Panc1 (cell line): Measurements from ENCODE around the gene DNER. TPM values are rescaled to one million over a fixed set of nuclear protein-coding genes. Genes with fewer than 3 reads are reported as not detected.
A peak's percentile ranks its signal among the peaks of the same experiment; 100 is the strongest.

Source experiments
- ATAC-seq: fragments of 200-7000 bp; cut with Tn5 transposase; 2 replicates; pipeline ENCODE4 v1.9.1; 2020; ENCODE audit warnings: mild to moderate bottlenecking, moderate library complexity
- BruUV-seq: library from RNA; stranded (reverse); fragments of 400-500 nt; replicated peaks from 2 replicates; lab custom pipeline; 2021; lab: Mats Ljungman, UMichigan
- CTCF ChIA-PET: fragments of 300-600 bp; sonication (Branson Sonifier 250); formaldehyde crosslinking; loops from one replicate; lab custom pipeline; 2022; ENCODE audit warnings: antibody characterized with exemption; lab: Charles Lee
- POLR2A ChIA-PET: fragments of 300-600 bp; sonication (Branson Sonifier 250); formaldehyde crosslinking; loops from one replicate; lab custom pipeline; 2022; ENCODE audit warnings: antibody characterized with exemption; lab: Charles Lee
- DNase-seq: peaks from one replicate; pipeline ENCODE4 v3.0.0-alpha.2; 2010; ENCODE audit warnings: low read depth, low spot score
- H3K27ac ChIP-seq: 2 replicates; pipeline ENCODE4 v1.5.1; 2011; ENCODE audit warnings: mild to moderate bottlenecking, low read length, inconsistent platforms
- H3K27me3 ChIP-seq: fragments of 200-500 bp; sonication (Bioruptor generic); 2 replicates; pipeline ENCODE4 v1.6.0; 2014; ENCODE audit warnings: low read length, inconsistent platforms; ENCODE audit not compliant: control insufficient read depth, insufficient read depth
- H3K36me3 ChIP-seq: fragments of 200-500 bp; sonication (Bioruptor generic); 2 replicates; pipeline ENCODE4 v1.5.1; 2014; ENCODE audit warnings: inconsistent platforms, mild to moderate bottlenecking, low read length, moderate library complexity; ENCODE audit not compliant: control insufficient read depth, insufficient read depth
- H3K4me1 ChIP-seq: 2 replicates; pipeline ENCODE4 v1.5.1; 2011; ENCODE audit warnings: inconsistent platforms, mild to moderate bottlenecking, low read length, moderate library complexity; ENCODE audit not compliant: control insufficient read depth, insufficient read depth
- H3K4me3 ChIP-seq, 2 experiments: 2 replicates each; pipeline ENCODE4 v1.5.1; 2011 to 2012; ENCODE audit warnings: low read depth in 2 of 2, low read length in 2 of 2, mild to moderate bottlenecking in 2 of 2, inconsistent platforms in 1 of 2, moderate library complexity in 1 of 2
- H3K9me3 ChIP-seq: fragments of 200-500 bp; sonication (Bioruptor generic); 2 replicates; pipeline ENCODE4 v1.5.1; 2014; ENCODE audit warnings: low read depth, mild to moderate bottlenecking, inconsistent platforms, low read length, moderate library complexity; ENCODE audit not compliant: control insufficient read depth, insufficient read depth
- POLR2AphosphoS5 ChIP-seq: IDR thresholded peaks from 2 replicates; pipeline ENCODE4 v1.6.1; 2012; ENCODE audit warnings: mild to moderate bottlenecking, low read depth, low read length, moderate library complexity
- SIN3A ChIP-seq: IDR thresholded peaks from 2 replicates; pipeline ENCODE4 v1.6.1; 2012; ENCODE audit warnings: low read depth, mild to moderate bottlenecking, low read length, moderate library complexity, borderline replicate concordance; ENCODE audit not compliant: insufficient read depth
- TCF7L2 ChIP-seq: IDR thresholded peaks from 2 replicates; pipeline ENCODE4 v1.6.1; 2011; ENCODE audit warnings: mild to moderate bottlenecking, low read depth, low read length, inconsistent platforms
- in situ Hi-C: cut with HindIII; loops from 2 replicates; pipeline ENCODE4 v1.10.0; 2016; ENCODE audit warnings: low sequenced_read_pairs, low pct_unique_long_range_greater_than_20kb
- intact Hi-C: fragments of 100-400 bp; cut with micrococcal nuclease; formaldehyde crosslinking; loops from one replicate; pipeline ENCODE4 v1.10.0; 2022; ENCODE audit not compliant: unreplicated experiment
- total RNA-seq: library from RNA; stranded (reverse); gene quantifications from one replicate; pipeline ENCODE4 v1.2.1, GENCODE V29; 2021; ENCODE audit not compliant: unreplicated experiment
- TF ChIP-seq, protein P1 (sequence below): fragments of 450-650 bp; IDR thresholded peaks from 2 replicates; pipeline ENCODE4 v1.5.1; 2017; ENCODE audit warnings: mild to moderate bottlenecking
- TF ChIP-seq, protein P2 (sequence below), 2 experiments: IDR thresholded peaks; 2 replicates each; pipeline ENCODE4 v1.6.1; 2011 to 2012; ENCODE audit warnings: low read depth in 2 of 2, control low read depth in 1 of 2, low read length in 1 of 2, mild to moderate bottlenecking in 1 of 2, moderate library complexity in 1 of 2; ENCODE audit not compliant: insufficient read depth in 1 of 2

The DNER gene
- total RNA-seq, 1 experiment from 2014 or later, result 0.31 TPM

DNA sequence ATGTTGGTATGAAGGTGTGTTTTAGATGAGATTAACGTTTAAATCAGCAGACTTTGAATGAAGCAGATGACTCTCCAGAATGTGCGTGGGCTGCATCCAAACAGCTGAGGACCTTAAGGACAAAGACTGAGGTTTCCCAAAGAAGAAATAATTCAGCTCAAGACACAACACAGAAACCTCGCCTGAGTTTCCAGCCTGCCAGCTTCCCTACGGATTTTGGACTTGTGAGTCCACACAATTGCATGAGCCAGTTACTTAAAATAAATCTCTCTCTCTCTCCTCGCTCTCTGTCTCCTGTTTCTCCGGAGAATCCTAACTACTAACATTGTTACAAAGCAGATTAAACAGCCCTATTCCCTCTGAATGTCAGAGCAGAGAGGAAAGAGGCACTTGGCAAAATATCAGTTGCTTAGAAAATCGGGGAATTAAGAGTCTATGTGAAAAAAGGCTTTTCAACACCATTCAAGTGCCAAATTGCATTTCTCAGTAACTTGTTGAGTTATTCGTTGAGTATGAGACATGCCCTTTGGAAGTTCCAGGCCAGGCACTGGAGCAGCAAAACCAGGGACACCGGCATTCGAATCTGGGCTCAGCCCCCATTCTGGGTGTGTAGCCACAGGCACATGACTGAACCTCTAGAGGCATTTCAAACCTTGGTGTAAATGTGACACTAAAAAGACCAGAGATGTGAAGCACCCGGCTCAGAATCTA lies 268.7 kb downstream of the DNER start:
- DNase-seq (no peak), ATAC-seq (peak; percentile 62)
- Histone ChIP-seq H3K4me1 (peaks cover 15% of the 10 kb centered on the region), H3K36me3 (no peaks in the 10 kb centered on the region), H3K27ac (peak overlapping the region; percentile 78), H3K9me3 (no peaks in the 10 kb centered on the region), H3K27me3 (no peaks in the 10 kb centered on the region), H3K4me3 (peak overlapping the region in 1 of 2 experiments; percentile 28; a peak in 2 of 4 replicates)
- intact Hi-C loops (loop anchor here (5.0 kb wide), 1 partner anchor 137 kb away; no protein-coding TSS in a partner anchor), in situ Hi-C loops (no loop called here)
- ChIA-PET CTCF (interaction anchor here (0.7 kb wide), 1 partner anchor 15 kb away, joined by 3 read pairs; no protein-coding TSS in a partner anchor), POLR2A (no interaction called here)
- BruUV-seq, result no TSS peak
- TF ChIP-seq SIN3A (no peak), POLR2AphosphoS5 (no peak), TCF7L2 (no peak)
- TF ChIP-seq, protein P1, sequence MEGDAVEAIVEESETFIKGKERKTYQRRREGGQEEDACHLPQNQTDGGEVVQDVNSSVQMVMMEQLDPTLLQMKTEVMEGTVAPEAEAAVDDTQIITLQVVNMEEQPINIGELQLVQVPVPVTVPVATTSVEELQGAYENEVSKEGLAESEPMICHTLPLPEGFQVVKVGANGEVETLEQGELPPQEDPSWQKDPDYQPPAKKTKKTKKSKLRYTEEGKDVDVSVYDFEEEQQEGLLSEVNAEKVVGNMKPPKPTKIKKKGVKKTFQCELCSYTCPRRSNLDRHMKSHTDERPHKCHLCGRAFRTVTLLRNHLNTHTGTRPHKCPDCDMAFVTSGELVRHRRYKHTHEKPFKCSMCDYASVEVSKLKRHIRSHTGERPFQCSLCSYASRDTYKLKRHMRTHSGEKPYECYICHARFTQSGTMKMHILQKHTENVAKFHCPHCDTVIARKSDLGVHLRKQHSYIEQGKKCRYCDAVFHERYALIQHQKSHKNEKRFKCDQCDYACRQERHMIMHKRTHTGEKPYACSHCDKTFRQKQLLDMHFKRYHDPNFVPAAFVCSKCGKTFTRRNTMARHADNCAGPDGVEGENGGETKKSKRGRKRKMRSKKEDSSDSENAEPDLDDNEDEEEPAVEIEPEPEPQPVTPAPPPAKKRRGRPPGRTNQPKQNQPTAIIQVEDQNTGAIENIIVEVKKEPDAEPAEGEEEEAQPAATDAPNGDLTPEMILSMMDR, result no peak
- TF ChIP-seq, protein P2, sequence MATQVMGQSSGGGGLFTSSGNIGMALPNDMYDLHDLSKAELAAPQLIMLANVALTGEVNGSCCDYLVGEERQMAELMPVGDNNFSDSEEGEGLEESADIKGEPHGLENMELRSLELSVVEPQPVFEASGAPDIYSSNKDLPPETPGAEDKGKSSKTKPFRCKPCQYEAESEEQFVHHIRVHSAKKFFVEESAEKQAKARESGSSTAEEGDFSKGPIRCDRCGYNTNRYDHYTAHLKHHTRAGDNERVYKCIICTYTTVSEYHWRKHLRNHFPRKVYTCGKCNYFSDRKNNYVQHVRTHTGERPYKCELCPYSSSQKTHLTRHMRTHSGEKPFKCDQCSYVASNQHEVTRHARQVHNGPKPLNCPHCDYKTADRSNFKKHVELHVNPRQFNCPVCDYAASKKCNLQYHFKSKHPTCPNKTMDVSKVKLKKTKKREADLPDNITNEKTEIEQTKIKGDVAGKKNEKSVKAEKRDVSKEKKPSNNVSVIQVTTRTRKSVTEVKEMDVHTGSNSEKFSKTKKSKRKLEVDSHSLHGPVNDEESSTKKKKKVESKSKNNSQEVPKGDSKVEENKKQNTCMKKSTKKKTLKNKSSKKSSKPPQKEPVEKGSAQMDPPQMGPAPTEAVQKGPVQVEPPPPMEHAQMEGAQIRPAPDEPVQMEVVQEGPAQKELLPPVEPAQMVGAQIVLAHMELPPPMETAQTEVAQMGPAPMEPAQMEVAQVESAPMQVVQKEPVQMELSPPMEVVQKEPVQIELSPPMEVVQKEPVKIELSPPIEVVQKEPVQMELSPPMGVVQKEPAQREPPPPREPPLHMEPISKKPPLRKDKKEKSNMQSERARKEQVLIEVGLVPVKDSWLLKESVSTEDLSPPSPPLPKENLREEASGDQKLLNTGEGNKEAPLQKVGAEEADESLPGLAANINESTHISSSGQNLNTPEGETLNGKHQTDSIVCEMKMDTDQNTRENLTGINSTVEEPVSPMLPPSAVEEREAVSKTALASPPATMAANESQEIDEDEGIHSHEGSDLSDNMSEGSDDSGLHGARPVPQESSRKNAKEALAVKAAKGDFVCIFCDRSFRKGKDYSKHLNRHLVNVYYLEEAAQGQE (IDR thresholded peaks at IDR 0.05; ENCODE audit: insufficient read depth in 1 of 2, low read depth in 2 of 2, low read length in 1 of 2), result no peak

DNA sequence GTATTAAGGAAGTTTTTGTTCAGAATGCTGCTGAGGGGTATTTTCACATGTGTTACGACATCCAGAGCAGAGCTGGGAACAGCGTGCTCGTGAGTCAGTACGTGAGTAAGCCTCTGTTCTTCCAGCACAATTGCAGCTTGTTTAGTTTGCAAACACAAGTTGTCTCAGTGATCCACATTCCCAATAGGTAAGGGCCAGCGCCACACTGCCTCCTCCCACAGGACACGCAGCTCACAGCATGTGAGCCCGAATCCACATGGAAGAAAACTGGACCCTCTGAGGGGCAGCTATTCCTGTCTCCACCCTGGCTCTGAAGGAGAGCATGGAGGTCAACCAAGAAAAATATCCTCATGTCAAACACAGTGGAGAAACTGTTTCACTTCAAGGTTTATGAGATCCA lies 269.3 kb downstream of the DNER start:
- BruUV-seq, result no TSS peak
- CTCF ChIA-PET, result interaction anchor here (0.6 to 0.7 kb wide), 2 partner anchors 14 to 142 kb away, joined by 3 to 6 read pairs; no protein-coding TSS in a partner anchor
- Histone ChIP-seq H3K4me1 (peaks cover 15% of the 10 kb centered on the region), H3K4me3 (peak overlapping the region in 1 of 2 experiments; percentile 28; a peak in 2 of 4 replicates), H3K9me3 (no peaks in the 10 kb centered on the region), H3K27me3 (no peaks in the 10 kb centered on the region), H3K36me3 (no peaks in the 10 kb centered on the region), H3K27ac (peak overlapping the region; percentile 78)
- in situ Hi-C loops (no loop called here), intact Hi-C loops (loop anchor here (5.0 kb wide), 1 partner anchor 137 kb away; no protein-coding TSS in a partner anchor)
- DNase-seq (peak; percentile 94), ATAC-seq (peak; percentile 98)
- TF ChIP-seq, protein P1, result peak; percentile 24; the same call in 1 of the 2 replicates
- TF ChIP-seq SIN3A, result no peak
- POLR2A ChIA-PET, result no interaction called here
